ENCODE results near the gene MCAT. TPM values are rescaled to one million over a fixed set of nuclear protein-coding genes. Genes with fewer than 3 reads are reported as not detected.

Gene MCAT
- total RNA-seq, 1 experiment from 2014 or later = 18.8 TPM

DNA sequence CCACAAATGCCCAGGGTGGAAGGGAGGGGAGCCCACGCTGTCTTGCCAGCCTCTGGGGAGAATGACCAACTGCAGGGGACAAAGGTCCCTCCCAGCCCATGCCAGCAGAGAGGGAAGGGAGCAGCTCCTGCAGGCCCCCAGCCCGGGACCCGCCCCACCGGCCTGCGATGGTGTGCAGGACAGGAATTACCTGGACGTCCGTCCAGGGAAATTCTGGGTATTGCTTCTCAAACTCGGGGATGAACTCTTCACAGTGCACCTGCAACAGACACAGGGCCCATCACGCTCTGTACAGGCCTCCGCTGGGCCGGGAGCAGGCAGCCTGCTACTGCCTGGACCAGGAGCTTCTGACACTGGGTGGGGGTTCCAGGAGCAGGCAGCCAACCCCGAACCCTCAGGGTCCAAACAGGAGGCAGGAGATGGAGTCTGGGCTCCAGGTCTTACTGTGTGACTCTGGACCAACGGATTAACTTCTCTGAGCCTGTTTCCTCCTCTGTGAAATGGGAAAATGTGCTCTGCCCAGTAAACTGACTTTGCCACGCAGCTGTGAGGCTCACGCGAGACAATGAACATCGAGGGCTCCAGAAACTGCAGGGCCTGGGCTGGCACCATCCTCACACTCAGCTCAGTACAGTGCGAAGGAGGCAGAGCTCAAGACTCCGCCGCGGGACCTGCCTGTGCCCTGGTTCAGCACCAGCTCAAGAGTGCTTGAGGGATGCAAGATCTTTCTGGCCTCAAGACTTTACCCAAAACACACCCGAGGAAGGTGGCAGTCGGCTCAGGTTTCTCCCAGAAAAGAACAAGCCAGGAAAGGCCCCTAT, 26.3 kb upstream of the MCAT start:
- Mint-ChIP-seq H3K36me3 (ENCODE audit: insufficient read depth, unreplicated experiment) (peaks cover 47% of the 10 kb centered on the region), H3K9me3 (ENCODE audit: unreplicated experiment) (no peaks in the 10 kb centered on the region), H3K4me3 (ENCODE audit: unreplicated experiment) (no peak overlapping the region), H3K4me1 (ENCODE audit: insufficient read depth, unreplicated experiment) (peaks cover under 1% of the 10 kb centered on the region), H3K27me3 (ENCODE audit: insufficient read depth, unreplicated experiment) (no peaks in the 10 kb centered on the region), H3K27ac (ENCODE audit: low read depth, unreplicated experiment) (no peak overlapping the region)
- ChIA-PET POLR2A (interaction anchor here (1.2 to 1.4 kb wide), 3 partner anchors 11 to 29 kb away, joined by 4 to 5 read pairs (median 4); no protein-coding TSS in a partner anchor), CTCF (interaction anchor here (1.3 kb wide), 1 partner anchor 18 kb away, joined by 4 read pairs; no protein-coding TSS in a partner anchor)
- TF ChIP-seq, protein P1, sequence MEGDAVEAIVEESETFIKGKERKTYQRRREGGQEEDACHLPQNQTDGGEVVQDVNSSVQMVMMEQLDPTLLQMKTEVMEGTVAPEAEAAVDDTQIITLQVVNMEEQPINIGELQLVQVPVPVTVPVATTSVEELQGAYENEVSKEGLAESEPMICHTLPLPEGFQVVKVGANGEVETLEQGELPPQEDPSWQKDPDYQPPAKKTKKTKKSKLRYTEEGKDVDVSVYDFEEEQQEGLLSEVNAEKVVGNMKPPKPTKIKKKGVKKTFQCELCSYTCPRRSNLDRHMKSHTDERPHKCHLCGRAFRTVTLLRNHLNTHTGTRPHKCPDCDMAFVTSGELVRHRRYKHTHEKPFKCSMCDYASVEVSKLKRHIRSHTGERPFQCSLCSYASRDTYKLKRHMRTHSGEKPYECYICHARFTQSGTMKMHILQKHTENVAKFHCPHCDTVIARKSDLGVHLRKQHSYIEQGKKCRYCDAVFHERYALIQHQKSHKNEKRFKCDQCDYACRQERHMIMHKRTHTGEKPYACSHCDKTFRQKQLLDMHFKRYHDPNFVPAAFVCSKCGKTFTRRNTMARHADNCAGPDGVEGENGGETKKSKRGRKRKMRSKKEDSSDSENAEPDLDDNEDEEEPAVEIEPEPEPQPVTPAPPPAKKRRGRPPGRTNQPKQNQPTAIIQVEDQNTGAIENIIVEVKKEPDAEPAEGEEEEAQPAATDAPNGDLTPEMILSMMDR (IDR thresholded peaks at IDR 0.05; ENCODE audit: unreplicated experiment) = no peak
- intact Hi-C loops (cut with micrococcal nuclease) = loop anchor here (1.0 kb wide), 1 partner anchor 12 kb away; no protein-coding TSS in a partner anchor
- no TSS peak for BruUV-seq (replicated peaks)
- DNase-seq (ENCODE audit: unreplicated experiment) = no peak

DNA sequence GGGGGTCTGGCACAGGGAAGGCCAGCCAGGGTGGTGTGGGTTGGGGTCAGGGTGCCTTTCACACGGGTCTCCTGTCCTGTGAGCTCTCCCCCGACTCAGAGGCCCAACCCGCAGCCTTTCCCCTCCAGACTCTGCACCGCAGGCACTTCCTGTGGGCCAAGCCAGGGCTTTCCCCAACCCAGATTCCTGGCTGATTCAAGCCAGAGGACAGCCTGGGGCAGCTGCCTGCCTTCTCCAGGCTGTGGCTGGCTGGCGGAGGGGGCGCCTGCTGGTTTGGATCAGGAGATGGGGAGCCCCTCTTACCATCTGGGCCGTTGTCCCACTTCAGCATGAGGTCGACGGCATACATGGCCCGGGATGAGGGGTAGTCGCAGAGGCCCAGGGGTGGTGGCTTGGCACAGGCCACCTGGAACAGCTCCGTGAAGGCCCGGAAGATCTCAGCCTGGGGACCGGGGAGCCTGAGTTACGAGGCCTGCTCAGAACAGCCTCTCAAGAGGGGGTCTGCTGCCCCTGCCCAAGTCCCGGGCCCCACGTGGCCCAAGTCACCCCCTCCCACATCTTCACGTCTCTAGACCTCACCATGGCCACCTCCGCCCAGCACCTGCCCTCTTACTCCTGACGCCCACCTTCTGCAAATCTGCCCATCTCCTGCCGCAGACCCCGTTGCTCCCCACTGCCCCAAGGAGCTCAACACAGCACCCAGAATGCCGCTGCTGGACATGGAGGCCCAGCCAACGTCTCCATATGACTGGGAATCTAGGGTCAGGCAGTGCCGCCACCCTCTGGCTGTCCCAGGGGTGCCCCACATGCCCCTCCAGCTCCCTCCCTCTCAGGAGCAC, 25.5 kb upstream of the MCAT start:
- intact Hi-C loops (cut with micrococcal nuclease) = no loop called here
- Mint-ChIP-seq H3K27me3 (ENCODE audit: insufficient read depth, unreplicated experiment) (no peaks in the 10 kb centered on the region), H3K9me3 (ENCODE audit: unreplicated experiment) (no peaks in the 10 kb centered on the region), H3K27ac (ENCODE audit: low read depth, unreplicated experiment) (no peak overlapping the region), H3K36me3 (ENCODE audit: insufficient read depth, unreplicated experiment) (peaks cover 49% of the 10 kb centered on the region), H3K4me3 (ENCODE audit: unreplicated experiment) (no peak overlapping the region), H3K4me1 (ENCODE audit: insufficient read depth, unreplicated experiment) (peaks cover 9% of the 10 kb centered on the region)
- BruUV-seq (replicated peaks) = no TSS peak
- TF ChIP-seq, protein P1 (IDR thresholded peaks at IDR 0.05; ENCODE audit: unreplicated experiment) = no peak
- no peak for DNase-seq (ENCODE audit: unreplicated experiment)
- POLR2A ChIA-PET = interaction anchor here (1.2 to 1.4 kb wide), 2 partner anchors 10 to 28 kb away, joined by 4 read pairs; no protein-coding TSS in a partner anchor
- CTCF ChIA-PET = interaction anchor here (0.7 to 1.3 kb wide), 2 partner anchors 19 to 983 kb away, joined by 3 to 4 read pairs; no protein-coding TSS in a partner anchor

DNA sequence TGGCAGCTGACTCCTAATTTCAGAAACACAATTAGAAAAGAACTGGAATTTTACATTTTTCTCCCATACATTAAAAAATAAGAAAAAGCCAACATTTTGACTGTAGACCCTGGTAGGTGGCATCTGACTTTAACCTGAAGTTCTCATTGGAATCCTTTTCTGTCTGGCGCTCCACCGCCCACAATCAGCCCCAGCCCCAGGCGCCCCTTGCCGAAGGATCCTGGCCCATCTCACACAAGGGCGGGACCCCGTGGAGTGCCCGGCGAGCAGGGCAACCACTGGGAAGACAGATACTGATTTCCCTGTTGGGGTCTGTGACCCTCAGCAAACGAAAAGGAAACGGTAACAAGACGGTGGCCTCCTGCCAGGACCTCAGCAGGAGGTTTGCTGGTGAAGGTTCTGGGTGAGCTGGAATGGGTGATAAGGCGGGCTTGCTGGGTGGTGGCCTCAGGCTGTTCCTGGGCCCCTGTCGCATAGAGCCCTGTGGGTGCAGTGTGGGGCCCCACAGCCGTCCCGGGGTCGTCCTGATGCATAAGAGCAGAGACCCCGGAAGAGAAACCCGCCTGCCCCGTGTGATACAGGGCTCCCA, 23.9 kb upstream of the MCAT start:
- intact Hi-C loops (cut with micrococcal nuclease) = no loop called here
- Mint-ChIP-seq H3K27me3 (ENCODE audit: insufficient read depth, unreplicated experiment) (no peaks in the 10 kb centered on the region), H3K36me3 (ENCODE audit: insufficient read depth, unreplicated experiment) (peaks cover 54% of the 10 kb centered on the region), H3K27ac (ENCODE audit: low read depth, unreplicated experiment) (no peak overlapping the region), H3K9me3 (ENCODE audit: unreplicated experiment) (no peaks in the 10 kb centered on the region), H3K4me1 (ENCODE audit: insufficient read depth, unreplicated experiment) (peaks cover 11% of the 10 kb centered on the region), H3K4me3 (ENCODE audit: unreplicated experiment) (no peak overlapping the region)
- CTCF ChIA-PET = interaction anchor here (0.6 kb wide), 1 partner anchor 813 kb away, joined by 4 read pairs; no protein-coding TSS in a partner anchor
- POLR2A ChIA-PET = interaction anchor here (0.6 kb wide), 1 partner anchor 247 kb away, joined by 3 read pairs; no protein-coding TSS in a partner anchor
- TF ChIP-seq, protein P1 (IDR thresholded peaks at IDR 0.05; ENCODE audit: unreplicated experiment) = no peak
- BruUV-seq (replicated peaks) = TSS peak; percentile 59
- DNase-seq (ENCODE audit: unreplicated experiment) = no peak

All from MCF 10A (cell line).